ENCODE data around the gene TMEM117. TPM values are rescaled to one million over a fixed set of nuclear protein-coding genes. Genes with fewer than 3 reads are reported as not detected.

The TMEM117 gene
- total RNA-seq, 4 donors from 2014 or later = 13.9 to 34.1 (median 29.1) TPM

GRCh38 chr12:44403185-44403584, 567.3 kb downstream of the TMEM117 start:
- TF ChIP-seq POLR2A (IDR thresholded peaks at IDR 0.05) = no peak
- TF ChIP-seq CTCF (IDR thresholded peaks at IDR 0.05) = no peak
- TF ChIP-seq POLR2AphosphoS5 (IDR thresholded peaks at IDR 0.05) = no peak
- TF ChIP-seq EP300 (IDR thresholded peaks at IDR 0.05) = no peak
- WGBS = 48% methylated on average over 2 of the region's 2 CpGs
- H3K36me3 ChIP-seq = no peaks in the 10 kb centered on the region
- no peaks in the 10 kb centered on the region for H3K27me3 ChIP-seq
- H3K9me3 ChIP-seq = no peaks in the 10 kb centered on the region
- no peaks in the 10 kb centered on the region for H3K4me1 ChIP-seq
- no peak overlapping the region for H3K27ac ChIP-seq
- DNase-seq (ENCODE audit: low spot score in 2 of 2) = no peak
- no peak overlapping the region for H3K4me3 ChIP-seq

DNA sequence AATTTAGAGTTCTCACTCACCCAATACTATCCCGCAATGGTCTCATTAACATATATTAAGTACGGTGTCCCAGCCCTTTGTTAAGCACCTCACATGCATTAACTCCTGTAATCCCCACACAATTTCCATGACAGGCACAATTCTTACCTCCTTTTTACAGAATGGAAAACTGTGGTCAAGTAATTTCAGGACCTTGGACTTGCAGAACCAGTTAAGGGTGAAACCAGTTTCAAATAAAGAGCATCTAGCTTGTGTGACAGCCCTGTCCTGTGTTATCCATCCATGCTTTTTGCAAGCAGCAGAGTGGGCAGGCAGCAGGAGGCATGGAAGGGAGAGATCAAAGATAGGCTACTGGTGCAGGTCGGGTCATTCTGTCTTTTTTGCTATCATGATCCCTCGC, 569.4 kb downstream of the TMEM117 start:
- Histone ChIP-seq H3K36me3 (no peaks in the 10 kb centered on the region), H3K27ac (no peak overlapping the region), H3K9me3 (no peaks in the 10 kb centered on the region), H3K4me3 (no peak overlapping the region), H3K27me3 (no peaks in the 10 kb centered on the region), H3K4me1 (no peaks in the 10 kb centered on the region)
- WGBS = 46% methylated on average over 4 of the region's 4 CpGs
- no peak for DNase-seq (ENCODE audit: low spot score in 2 of 2)
- TF ChIP-seq CTCF (IDR thresholded peaks at IDR 0.05) = no peak
- no peak for TF ChIP-seq POLR2A (IDR thresholded peaks at IDR 0.05)
- no peak for TF ChIP-seq EP300 (IDR thresholded peaks at IDR 0.05)
- TF ChIP-seq POLR2AphosphoS5 (IDR thresholded peaks at IDR 0.05) = no peak

DNA sequence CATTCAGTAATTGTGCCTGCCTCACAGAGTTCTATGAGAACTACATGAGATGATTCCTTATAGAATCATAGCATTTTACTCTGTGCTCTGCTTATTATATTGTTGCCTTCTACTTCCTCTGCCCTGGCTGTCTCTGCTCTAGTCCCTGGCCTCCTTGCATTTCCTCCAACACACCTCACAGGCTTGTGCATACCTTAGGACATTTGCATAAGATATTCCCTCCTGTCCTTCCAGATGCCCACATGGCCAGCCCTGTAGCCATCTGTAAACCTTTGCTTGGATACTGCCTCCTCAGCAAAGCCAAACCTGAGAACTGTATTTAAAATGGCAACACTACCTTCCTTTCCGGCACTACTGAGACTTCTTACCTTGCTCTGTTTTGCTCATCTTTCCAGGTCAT, 586.7 kb downstream of the TMEM117 start:
- no peak for DNase-seq (ENCODE audit: low spot score in 2 of 2)
- H3K9me3 ChIP-seq = no peaks in the 10 kb centered on the region

DNA sequence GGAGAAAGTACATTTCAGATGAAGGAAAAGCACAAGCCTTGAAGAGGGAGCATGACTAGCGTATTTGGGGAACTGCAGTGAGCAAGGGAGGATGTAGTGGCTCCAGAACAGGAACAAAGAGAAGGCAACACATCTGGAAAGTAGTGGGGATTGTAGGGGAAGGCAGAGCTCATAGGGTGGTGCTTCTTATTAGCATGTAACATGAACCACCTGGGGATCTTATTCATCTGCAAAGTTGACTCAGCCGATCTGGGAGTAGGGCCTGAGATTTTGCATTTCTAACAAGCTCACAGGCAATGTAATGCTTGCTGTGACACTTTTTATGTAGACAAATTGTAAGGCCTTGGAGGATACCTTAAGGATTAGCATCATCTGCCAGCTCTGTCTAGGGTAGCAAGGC, 592.9 kb downstream of the TMEM117 start:
- TF ChIP-seq POLR2A (IDR thresholded peaks at IDR 0.05) = no peak
- no peak for DNase-seq (ENCODE audit: low spot score in 2 of 2)
- Histone ChIP-seq H3K27me3 (no peaks in the 10 kb centered on the region), H3K27ac (no peak overlapping the region), H3K36me3 (no peaks in the 10 kb centered on the region), H3K4me3 (no peak overlapping the region), H3K9me3 (no peaks in the 10 kb centered on the region), H3K4me1 (no peaks in the 10 kb centered on the region)
- WGBS = 50% methylated on average over 2 of the region's 2 CpGs

More for the DNA sequence above, 586.7 kb downstream of the TMEM117 start:
- H3K4me3 ChIP-seq = no peak overlapping the region
- WGBS = 100% methylated on average over 1 of the region's 1 CpG
- TF ChIP-seq POLR2A (IDR thresholded peaks at IDR 0.05) = no peak
- no peak for TF ChIP-seq POLR2AphosphoS5 (IDR thresholded peaks at IDR 0.05)
- no peak for TF ChIP-seq CTCF (IDR thresholded peaks at IDR 0.05)
- no peak overlapping the region for H3K27ac ChIP-seq
- no peaks in the 10 kb centered on the region for H3K36me3 ChIP-seq
- no peaks in the 10 kb centered on the region for H3K4me1 ChIP-seq
- no peaks in the 10 kb centered on the region for H3K27me3 ChIP-seq

GRCh38 chr12:44431647-44432343, 595.9 kb downstream of the TMEM117 start:
- H3K4me1 ChIP-seq = no peaks in the 10 kb centered on the region
- no peaks in the 10 kb centered on the region for H3K36me3 ChIP-seq
- DNase-seq (ENCODE audit: low spot score in 2 of 2) = no peak
- 73% methylated on average over 10 of the region's 10 CpGs for WGBS
- no peaks in the 10 kb centered on the region for H3K27me3 ChIP-seq
- H3K9me3 ChIP-seq = no peaks in the 10 kb centered on the region
- TF ChIP-seq CTCF (IDR thresholded peaks at IDR 0.05) = no peak
- no peak for TF ChIP-seq EP300 (IDR thresholded peaks at IDR 0.05)
- TF ChIP-seq POLR2A (IDR thresholded peaks at IDR 0.05) = no peak
- no peak for TF ChIP-seq POLR2AphosphoS5 (IDR thresholded peaks at IDR 0.05)
- no peak overlapping the region for H3K27ac ChIP-seq
- no peak overlapping the region for H3K4me3 ChIP-seq

DNA sequence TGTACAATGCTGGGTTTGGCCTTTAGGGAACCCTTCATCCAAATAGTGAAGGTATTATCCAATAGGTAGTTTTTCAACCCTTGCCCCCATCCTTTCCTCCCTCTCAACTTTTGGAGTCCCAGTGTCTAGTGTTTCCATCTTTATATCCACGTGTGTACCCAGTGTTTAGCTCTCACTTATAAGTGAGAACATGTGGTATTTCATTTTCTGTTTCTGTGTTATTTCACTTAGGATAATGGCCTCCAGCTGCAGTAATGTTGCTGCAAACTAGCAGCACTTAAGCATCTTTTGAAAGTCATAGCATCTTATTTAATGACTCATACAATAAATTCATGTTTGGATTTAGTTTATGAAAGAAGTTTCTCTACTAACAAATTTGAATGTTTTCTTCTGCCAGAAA, 597.8 kb downstream of the TMEM117 start:
- Histone ChIP-seq H3K27ac (no peak overlapping the region), H3K36me3 (no peaks in the 10 kb centered on the region), H3K4me3 (no peak overlapping the region), H3K4me1 (no peaks in the 10 kb centered on the region), H3K9me3 (no peaks in the 10 kb centered on the region), H3K27me3 (no peaks in the 10 kb centered on the region)
- DNase-seq (ENCODE audit: low spot score in 2 of 2) = no peak
- WGBS = 35% methylated on average over 1 of the region's 1 CpG
- TF ChIP-seq EP300 (IDR thresholded peaks at IDR 0.05) = no peak
- TF ChIP-seq CTCF (IDR thresholded peaks at IDR 0.05) = no peak
- no peak for TF ChIP-seq POLR2AphosphoS5 (IDR thresholded peaks at IDR 0.05)
- TF ChIP-seq POLR2A (IDR thresholded peaks at IDR 0.05) = no peak
